GM13976 (cell line): ENCODE results near the gene CDH13.

ENCODE experiments used
- DNase-seq: peaks from one replicate; pipeline ENCODE4 v3.0.0; 2012; ENCODE audit warnings: low spot score
- in situ Hi-C: fragments of 300-500 bp; cut with MboI; formaldehyde crosslinking; loops from one replicate; pipeline ENCODE4 v1.12.0; 2022; ENCODE audit warnings: low sequenced_read_pairs, mixed read lengths, inconsistent platforms; ENCODE audit not compliant: unreplicated experiment
- TF ChIP-seq, protein P1 (sequence below): IDR thresholded peaks from 2 replicates; pipeline ENCODE4 v1.5.1; 2012; ENCODE audit warnings: borderline replicate concordance, mild to moderate bottlenecking; ENCODE audit not compliant: insufficient read depth; ENCODE audit errors: extremely low read depth, missing control alignments, control extremely low read depth

The CDH13 gene

GRCh38 chr16:82953517-82953916 is 326.7 kb downstream of the CDH13 start:
- TF ChIP-seq, protein P1, sequence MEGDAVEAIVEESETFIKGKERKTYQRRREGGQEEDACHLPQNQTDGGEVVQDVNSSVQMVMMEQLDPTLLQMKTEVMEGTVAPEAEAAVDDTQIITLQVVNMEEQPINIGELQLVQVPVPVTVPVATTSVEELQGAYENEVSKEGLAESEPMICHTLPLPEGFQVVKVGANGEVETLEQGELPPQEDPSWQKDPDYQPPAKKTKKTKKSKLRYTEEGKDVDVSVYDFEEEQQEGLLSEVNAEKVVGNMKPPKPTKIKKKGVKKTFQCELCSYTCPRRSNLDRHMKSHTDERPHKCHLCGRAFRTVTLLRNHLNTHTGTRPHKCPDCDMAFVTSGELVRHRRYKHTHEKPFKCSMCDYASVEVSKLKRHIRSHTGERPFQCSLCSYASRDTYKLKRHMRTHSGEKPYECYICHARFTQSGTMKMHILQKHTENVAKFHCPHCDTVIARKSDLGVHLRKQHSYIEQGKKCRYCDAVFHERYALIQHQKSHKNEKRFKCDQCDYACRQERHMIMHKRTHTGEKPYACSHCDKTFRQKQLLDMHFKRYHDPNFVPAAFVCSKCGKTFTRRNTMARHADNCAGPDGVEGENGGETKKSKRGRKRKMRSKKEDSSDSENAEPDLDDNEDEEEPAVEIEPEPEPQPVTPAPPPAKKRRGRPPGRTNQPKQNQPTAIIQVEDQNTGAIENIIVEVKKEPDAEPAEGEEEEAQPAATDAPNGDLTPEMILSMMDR, result no peak
- DNase-seq, result no peak
- in situ Hi-C loops, result no loop called here

- DNase-seq, result no peak
- in situ Hi-C loops, result no loop called here
- TF ChIP-seq, protein P1, result no peak
Measured at GRCh38 chr16:82954224-82954929, 327.6 kb downstream of the CDH13 start.

DNA sequence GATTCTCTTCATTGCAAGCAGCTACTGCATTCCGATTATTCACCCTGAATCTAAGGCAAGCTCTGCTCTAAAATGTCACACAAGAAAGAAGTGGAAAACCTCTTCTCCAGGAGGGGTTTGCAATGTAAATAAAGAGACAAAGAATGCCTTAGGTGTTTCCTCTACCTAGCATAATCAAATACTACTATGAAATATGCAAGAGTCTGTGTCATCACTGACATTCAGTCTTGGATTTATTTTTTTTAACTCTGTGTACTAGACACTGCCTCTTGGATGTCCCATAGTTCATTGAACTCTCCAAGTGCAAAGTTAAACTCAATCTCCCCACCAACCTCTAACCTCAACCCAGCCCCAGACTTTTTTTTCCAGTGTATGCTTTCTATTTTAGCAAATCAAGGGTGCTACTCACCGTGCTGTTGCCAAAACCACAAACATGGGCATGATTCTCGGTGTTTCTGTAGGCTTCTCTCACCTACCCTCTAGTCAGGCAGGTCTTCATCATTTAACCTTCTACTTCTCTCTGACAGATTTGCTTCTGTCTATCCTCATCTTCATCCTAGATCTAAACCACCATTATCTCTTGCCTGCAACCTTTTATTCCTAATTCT is 329.1 kb downstream of the CDH13 start:
- TF ChIP-seq, protein P1, result no peak
- in situ Hi-C loops, result no loop called here
- no peak for DNase-seq

DNA sequence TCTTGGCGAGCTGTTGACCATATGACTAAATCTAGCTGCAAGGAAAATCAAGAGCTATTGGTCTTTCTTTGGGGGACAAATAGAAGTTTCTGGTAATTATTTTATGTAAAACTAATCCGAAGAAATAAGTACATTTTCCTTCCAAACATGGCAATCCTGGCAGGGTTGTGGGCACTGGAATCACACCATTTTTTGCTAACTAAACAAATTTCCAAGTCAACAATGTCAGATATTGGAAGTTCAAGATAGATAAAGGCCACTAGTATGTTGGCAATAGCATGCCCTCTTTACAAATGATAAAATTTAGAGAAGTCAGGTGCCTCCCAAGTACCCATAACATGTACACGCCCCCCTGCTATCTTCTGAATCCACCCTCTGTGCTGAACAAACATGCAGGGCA is 330.4 kb downstream of the CDH13 start:
- in situ Hi-C loops, result no loop called here
- TF ChIP-seq, protein P1, result no peak
- DNase-seq, result no peak

- in situ Hi-C loops, result no loop called here
- DNase-seq, result no peak
Measured at GRCh38 chr16:82960918-82961317, 334.1 kb downstream of the CDH13 start.

GRCh38 chr16:82963653-82964052 is 336.9 kb downstream of the CDH13 start:
- DNase-seq, result no peak
- TF ChIP-seq, protein P1, result no peak

More at GRCh38 chr16:82960918-82961317, 334.1 kb downstream of the CDH13 start:
- TF ChIP-seq, protein P1, result no peak

More at GRCh38 chr16:82963653-82964052, 336.9 kb downstream of the CDH13 start:
- in situ Hi-C loops, result no loop called here
